PFSK-1 (cell line): Measurements from ENCODE around the gene KIAA0825.

Experiments
- POLR2AphosphoS5 ChIP-seq: IDR thresholded peaks from 2 replicates; pipeline ENCODE4 v1.6.1; 2012; ENCODE audit warnings: low read depth, mild to moderate bottlenecking, control low read depth, low read length, moderate library complexity
- SIN3A ChIP-seq: IDR thresholded peaks from 2 replicates; pipeline ENCODE4 v1.6.1; 2012; ENCODE audit warnings: mild to moderate bottlenecking, low read length, moderate library complexity, borderline replicate concordance; ENCODE audit not compliant: insufficient read depth
- TAF1 ChIP-seq: IDR thresholded peaks from 2 replicates; pipeline ENCODE4 v1.6.1; 2012; ENCODE audit warnings: low read length, control low read depth, borderline replicate concordance; ENCODE audit not compliant: insufficient read depth
- TF ChIP-seq, protein P1 (sequence below), 2 experiments: IDR thresholded peaks; 2 replicates each; pipeline versions ENCODE4 v1.6.1 to v1.8.0; 2011 to 2012; ENCODE audit warnings: low read depth in 2 of 2, low read length in 2 of 2, control low read depth in 1 of 2, inconsistent platforms in 1 of 2, mild to moderate bottlenecking in 1 of 2, moderate library complexity in 1 of 2; ENCODE audit not compliant: insufficient read depth in 1 of 2

DNA sequence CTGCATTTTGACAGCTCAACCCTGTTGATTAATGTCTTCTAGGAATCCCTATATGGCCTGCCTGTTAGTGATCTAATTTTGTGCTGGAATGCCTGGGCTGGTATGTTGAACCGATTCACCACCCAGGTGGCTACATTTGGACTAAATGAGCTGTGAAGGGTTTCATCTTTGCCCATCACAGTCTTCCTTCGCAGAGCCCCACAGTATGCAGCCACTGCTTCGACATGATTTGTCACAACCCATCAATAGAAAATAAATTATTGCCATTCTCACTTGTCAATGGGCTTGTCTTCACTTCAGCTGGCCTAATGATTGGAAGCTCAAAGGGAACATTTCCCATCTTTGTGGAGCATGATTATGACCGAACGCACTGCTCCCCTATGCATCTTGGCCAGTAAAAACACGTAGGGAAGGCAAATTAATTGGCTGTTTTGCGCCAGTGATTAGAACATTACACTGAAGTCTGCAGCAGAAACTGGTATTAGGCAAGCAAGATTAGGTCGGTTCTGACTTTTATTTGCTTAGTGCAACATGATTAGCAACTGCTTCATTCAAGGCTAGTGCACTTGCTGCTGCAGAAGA is 408.5 kb downstream of the KIAA0825 start:
- TF ChIP-seq POLR2AphosphoS5 (no peak), SIN3A (no peak), TAF1 (no peak)
- TF ChIP-seq, protein P1, sequence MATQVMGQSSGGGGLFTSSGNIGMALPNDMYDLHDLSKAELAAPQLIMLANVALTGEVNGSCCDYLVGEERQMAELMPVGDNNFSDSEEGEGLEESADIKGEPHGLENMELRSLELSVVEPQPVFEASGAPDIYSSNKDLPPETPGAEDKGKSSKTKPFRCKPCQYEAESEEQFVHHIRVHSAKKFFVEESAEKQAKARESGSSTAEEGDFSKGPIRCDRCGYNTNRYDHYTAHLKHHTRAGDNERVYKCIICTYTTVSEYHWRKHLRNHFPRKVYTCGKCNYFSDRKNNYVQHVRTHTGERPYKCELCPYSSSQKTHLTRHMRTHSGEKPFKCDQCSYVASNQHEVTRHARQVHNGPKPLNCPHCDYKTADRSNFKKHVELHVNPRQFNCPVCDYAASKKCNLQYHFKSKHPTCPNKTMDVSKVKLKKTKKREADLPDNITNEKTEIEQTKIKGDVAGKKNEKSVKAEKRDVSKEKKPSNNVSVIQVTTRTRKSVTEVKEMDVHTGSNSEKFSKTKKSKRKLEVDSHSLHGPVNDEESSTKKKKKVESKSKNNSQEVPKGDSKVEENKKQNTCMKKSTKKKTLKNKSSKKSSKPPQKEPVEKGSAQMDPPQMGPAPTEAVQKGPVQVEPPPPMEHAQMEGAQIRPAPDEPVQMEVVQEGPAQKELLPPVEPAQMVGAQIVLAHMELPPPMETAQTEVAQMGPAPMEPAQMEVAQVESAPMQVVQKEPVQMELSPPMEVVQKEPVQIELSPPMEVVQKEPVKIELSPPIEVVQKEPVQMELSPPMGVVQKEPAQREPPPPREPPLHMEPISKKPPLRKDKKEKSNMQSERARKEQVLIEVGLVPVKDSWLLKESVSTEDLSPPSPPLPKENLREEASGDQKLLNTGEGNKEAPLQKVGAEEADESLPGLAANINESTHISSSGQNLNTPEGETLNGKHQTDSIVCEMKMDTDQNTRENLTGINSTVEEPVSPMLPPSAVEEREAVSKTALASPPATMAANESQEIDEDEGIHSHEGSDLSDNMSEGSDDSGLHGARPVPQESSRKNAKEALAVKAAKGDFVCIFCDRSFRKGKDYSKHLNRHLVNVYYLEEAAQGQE (IDR thresholded peaks at IDR 0.05; ENCODE audit: insufficient read depth in 1 of 2, low read depth in 2 of 2, low read length in 2 of 2), result no peak
